Psoas muscle (tissue), 8 donors: ENCODE measurements around the gene IQGAP2. TPM values are rescaled to one million over a fixed set of nuclear protein-coding genes. Genes with fewer than 3 reads are reported as not detected.

Experiments
- ATAC-seq, 4 donors: fragments of 200-7000 bp; cut with Tn5 transposase; one replicate each; pipeline ENCODE4 v1.9.1; 2020; ENCODE audit warnings: moderate library complexity in 3 of 4, mild to moderate bottlenecking in 2 of 4
- DNase-seq, 2 donors: peaks; one replicate each; pipeline ENCODE4 v3.0.0-alpha.2; 2020
- H3K27ac ChIP-seq: fragments of 200-600 bp; one replicate; pipeline ENCODE4 v1.8.0; 2022
- H3K27me3 ChIP-seq, 3 donors: fragments of 200-600 bp in 1 of 3; one replicate each; pipeline versions ENCODE4 v1.6.1 to v1.8.0; 2013 to 2022; ENCODE audit warnings: low read length in 2 of 3, mild to moderate bottlenecking in 2 of 3, moderate library complexity in 1 of 3; ENCODE audit not compliant: insufficient read depth in 3 of 3
- H3K36me3 ChIP-seq, 2 donors: fragments of 200-600 bp in 1 of 2; one replicate each; pipeline versions ENCODE4 v1.6.1 to v1.8.0; 2013 to 2022; ENCODE audit warnings: low read depth in 1 of 2, mild to moderate bottlenecking in 1 of 2, moderate library complexity in 1 of 2; ENCODE audit not compliant: insufficient read depth in 1 of 2
- H3K4me1 ChIP-seq: fragments of 200-600 bp; one replicate; pipeline ENCODE4 v1.8.0; 2022
- H3K4me3 ChIP-seq: fragments of 200-600 bp; one replicate; pipeline ENCODE4 v1.8.0; 2022; ENCODE audit warnings: mild to moderate bottlenecking
- H3K9me3 ChIP-seq: fragments of 200-600 bp; one replicate; pipeline ENCODE4 v1.8.0; 2022
- WGBS, 3 donors: extraction: QIAGEN DNeasy Blood & Tissue Kit; methylation state at CpG; one replicate each; pipeline versions ENCODE4 v1.1.6 to v1.1.7; 2013; 5-methylcytosine and 5-hydroxymethylcytosine counted together
- intact Hi-C, 2 donors: fragments of 100-400 bp; cut with DNase I; formaldehyde crosslinking; loops; one replicate each; pipeline versions ENCODE4 v1.11.0 to v1.14.2; 2022
- polyA plus RNA-seq, 3 donors: library from polyadenylated mRNA; stranded (reverse); fragments of 200-250 nt; gene quantifications; one replicate each; pipeline ENCODE4 v1.2.3, GENCODE V29; 2013
- total RNA-seq, 4 donors: library from RNA; stranded (reverse); fragmentation: NEBNext Ultra II Directional in 2 of 4; extraction: Animal tissue kit (Norgen Biotek cat#: 25700) in 2 of 4; gene quantifications; one replicate each; pipeline versions ENCODE4 v1.2.1 to v1.2.4, GENCODE V29; 2021 to 2023
- TF ChIP-seq, protein P1 (sequence below): fragments of 200-600 bp; IDR thresholded peaks from one replicate; pipeline ENCODE4 v1.8.0; 2022; ENCODE audit warnings: antibody characterized with exemption
- donor health status: healthy with polysubstance abuse.
- donor health status: DM: no; HTN: no; CAD: no; lungs with moderate emphysema.
- donor health status: Bipolar disorder and iron deficiency.
- donor health status: healthy.
- donor health status: DM: yes; HTN: yes; CAD: no.
- donor health status: DM: no; HTN: no; CAD: no.
- donor health status: DM: no; HTN: no; CAD: no.
- donor health status: DM: yes; HTN: yes; CAD: no.

The IQGAP2 gene
- total and polyA plus RNA-seq, 7 donors, result 0.52 to 4.3 (median 1.4) TPM

GRCh38 chr5:76438025-76438424 is 34.9 kb downstream of the IQGAP2 start:
- TF ChIP-seq, protein P1, sequence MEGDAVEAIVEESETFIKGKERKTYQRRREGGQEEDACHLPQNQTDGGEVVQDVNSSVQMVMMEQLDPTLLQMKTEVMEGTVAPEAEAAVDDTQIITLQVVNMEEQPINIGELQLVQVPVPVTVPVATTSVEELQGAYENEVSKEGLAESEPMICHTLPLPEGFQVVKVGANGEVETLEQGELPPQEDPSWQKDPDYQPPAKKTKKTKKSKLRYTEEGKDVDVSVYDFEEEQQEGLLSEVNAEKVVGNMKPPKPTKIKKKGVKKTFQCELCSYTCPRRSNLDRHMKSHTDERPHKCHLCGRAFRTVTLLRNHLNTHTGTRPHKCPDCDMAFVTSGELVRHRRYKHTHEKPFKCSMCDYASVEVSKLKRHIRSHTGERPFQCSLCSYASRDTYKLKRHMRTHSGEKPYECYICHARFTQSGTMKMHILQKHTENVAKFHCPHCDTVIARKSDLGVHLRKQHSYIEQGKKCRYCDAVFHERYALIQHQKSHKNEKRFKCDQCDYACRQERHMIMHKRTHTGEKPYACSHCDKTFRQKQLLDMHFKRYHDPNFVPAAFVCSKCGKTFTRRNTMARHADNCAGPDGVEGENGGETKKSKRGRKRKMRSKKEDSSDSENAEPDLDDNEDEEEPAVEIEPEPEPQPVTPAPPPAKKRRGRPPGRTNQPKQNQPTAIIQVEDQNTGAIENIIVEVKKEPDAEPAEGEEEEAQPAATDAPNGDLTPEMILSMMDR, result no peak

GRCh38 chr5:76439201-76439600 is 36.1 kb downstream of the IQGAP2 start:
- TF ChIP-seq, protein P1, result no peak
- WGBS, 3 donors, result 96 to 100% (median 97%) methylated on average over 1 of the region's 1 CpG
- H3K27me3 ChIP-seq, result no peaks in the 10 kb centered on the region
- no peaks in the 10 kb centered on the region for H3K4me1 ChIP-seq
- intact Hi-C loops, result no loop called here
- no peaks in the 10 kb centered on the region for H3K9me3 ChIP-seq
- DNase-seq, result no peak
- no peaks in the 10 kb centered on the region for H3K36me3 ChIP-seq
- no peak for ATAC-seq
- H3K4me3 ChIP-seq, result no peak overlapping the region
- H3K27ac ChIP-seq, result no peak overlapping the region

More at GRCh38 chr5:76438025-76438424, 34.9 kb downstream of the IQGAP2 start:
- Histone ChIP-seq H3K4me1 (no peaks in the 10 kb centered on the region), H3K9me3 (no peaks in the 10 kb centered on the region), H3K36me3 (no peaks in the 10 kb centered on the region), H3K4me3 (no peak overlapping the region), H3K27me3 (no peaks in the 10 kb centered on the region), H3K27ac (no peak overlapping the region)
- no peak for ATAC-seq
- 43 to 54% (median 53%) methylated on average over 1 of the region's 1 CpG for WGBS, 3 donors
- intact Hi-C loops, result no loop called here
- no peak for DNase-seq

DNA sequence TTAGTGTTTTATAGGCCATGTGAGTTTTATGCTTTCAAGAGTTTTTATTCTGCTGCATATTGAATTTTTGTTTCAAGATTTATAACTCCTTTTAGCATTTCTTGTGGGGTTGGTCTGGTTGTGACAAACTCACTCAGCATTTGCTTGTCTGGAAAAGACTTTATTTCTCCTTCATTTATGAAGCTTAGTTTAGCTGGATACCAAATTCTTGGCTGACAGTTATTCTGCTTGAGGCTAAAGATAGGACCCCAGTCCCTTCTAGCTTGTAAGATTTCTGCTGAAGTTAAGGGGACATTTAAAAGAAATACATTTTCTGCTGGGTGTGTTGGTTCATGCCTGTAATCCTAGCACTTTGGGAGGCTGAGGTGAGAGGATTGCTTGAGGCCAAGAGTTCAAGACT is 36.8 kb downstream of the IQGAP2 start:
- no peaks in the 10 kb centered on the region for H3K4me1 ChIP-seq
- intact Hi-C loops, result no loop called here
- no peaks in the 10 kb centered on the region for H3K27me3 ChIP-seq
- H3K9me3 ChIP-seq, result no peaks in the 10 kb centered on the region
- H3K27ac ChIP-seq, result no peak overlapping the region
- TF ChIP-seq, protein P1, result no peak
- DNase-seq (no peak), ATAC-seq (no peak)
- H3K4me3 ChIP-seq, result no peak overlapping the region
- no peaks in the 10 kb centered on the region for H3K36me3 ChIP-seq

DNA sequence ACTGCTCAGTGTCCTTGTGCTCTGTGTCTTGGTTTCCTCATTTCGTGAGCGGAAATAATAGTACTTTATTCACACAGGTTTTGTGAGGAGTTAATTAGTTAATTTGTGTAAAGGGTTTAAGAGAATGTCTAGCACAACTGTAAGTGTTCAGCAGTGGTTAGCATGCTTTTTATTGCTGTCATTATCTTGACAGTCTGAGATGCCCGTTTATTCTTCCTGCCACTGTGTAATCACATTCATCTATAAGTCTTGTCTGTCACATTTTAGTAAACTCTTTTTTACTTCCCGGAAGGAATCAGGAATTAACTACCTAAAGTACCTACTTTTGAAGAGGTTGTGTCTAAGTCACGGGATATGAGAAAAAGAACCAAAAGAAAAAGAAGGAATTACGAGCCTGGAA is 38.0 kb downstream of the IQGAP2 start:
- intact Hi-C loops, result no loop called here
- no peak overlapping the region for H3K4me3 ChIP-seq
- no peaks in the 10 kb centered on the region for H3K27me3 ChIP-seq
- H3K9me3 ChIP-seq, result no peaks in the 10 kb centered on the region
- no peak overlapping the region for H3K27ac ChIP-seq
- WGBS, 3 donors, result 85 to 88% (median 85%) methylated on average over 6 of the region's 6 CpGs
- no peak for DNase-seq
- no peaks in the 10 kb centered on the region for H3K36me3 ChIP-seq
- TF ChIP-seq, protein P1, result no peak
- no peak for ATAC-seq
- H3K4me1 ChIP-seq, result no peaks in the 10 kb centered on the region

DNA sequence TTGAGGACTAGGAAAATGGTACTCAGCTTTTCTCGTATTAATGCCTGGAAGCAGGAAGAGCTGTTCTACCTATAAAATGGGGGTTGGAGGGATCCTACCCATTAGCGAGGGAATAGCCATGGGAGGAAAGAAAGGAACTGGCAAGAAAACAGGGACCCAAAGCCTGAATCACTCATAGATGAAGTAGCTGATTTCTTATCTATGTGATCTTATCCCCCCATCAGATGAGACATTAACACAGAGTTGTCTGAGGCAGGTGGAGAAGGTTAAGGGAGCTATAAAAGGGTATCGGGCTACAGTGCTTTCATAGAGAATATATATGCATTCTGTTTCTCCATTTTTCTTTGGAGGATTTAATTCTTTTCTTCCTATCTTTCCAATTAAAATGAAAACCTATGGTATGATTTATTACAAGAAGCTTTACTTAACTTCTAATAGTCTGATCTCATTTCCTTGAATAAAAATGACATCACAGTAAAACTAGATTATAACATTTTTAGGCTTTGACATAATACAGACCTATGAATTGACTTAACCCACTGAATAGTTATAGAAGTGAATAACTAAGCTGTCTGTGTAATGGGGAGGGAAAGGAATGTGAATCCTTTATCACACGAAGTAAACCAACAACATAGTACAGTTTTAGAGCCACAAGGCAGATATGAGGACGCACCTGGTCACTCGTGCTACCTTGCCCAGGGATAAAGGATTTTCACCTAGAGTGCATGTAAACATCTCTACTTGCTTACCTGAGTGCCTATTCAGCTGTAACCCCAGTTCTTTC is 39.0 kb downstream of the IQGAP2 start:
- intact Hi-C loops, result no loop called here
- H3K27me3 ChIP-seq, result no peaks in the 10 kb centered on the region
- no peaks in the 10 kb centered on the region for H3K9me3 ChIP-seq
- WGBS, 3 donors, result 88 to 90% (median 89%) methylated on average over 6 of the region's 6 CpGs
- H3K4me1 ChIP-seq, result no peaks in the 10 kb centered on the region
- no peak overlapping the region for H3K4me3 ChIP-seq
- no peak for ATAC-seq
- DNase-seq, result no peak
- H3K27ac ChIP-seq, result no peak overlapping the region
- no peaks in the 10 kb centered on the region for H3K36me3 ChIP-seq
- TF ChIP-seq, protein P1, result no peak
